ENCODE data around the gene PRICKLE2.

The PRICKLE2 gene

DNA sequence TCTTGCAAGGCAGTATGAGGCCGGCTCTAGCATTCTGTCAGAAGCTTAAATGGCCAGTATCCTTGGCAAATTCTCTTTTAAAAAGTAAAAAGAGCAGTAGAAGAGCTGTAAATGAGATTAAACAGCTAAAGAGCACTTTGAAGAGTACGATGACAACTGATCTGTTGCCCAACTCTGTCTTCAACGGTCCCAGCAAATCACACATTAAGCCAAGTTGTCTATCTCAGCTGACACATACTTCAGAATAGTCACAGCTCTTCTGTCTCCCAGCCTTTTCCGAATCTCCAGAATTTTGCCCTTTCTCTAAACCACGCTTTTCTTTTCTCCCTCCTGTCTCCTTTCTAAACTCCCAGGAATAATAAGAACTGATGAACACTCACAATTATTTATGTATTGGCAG, 51.7 kb downstream of the PRICKLE2 start:
- Histone ChIP-seq H3K9ac (ENCODE audit: low read length) (no peak overlapping the region), H3K27ac (ENCODE audit: low read depth, low read length, poor library complexity, severe bottlenecking) (no peak overlapping the region), H3F3A (ENCODE audit: insufficient read depth, low read length) (no peaks in the 10 kb centered on the region), H3K79me2 (ENCODE audit: insufficient read depth, low read length) (no peaks in the 10 kb centered on the region), H2AFZ (ENCODE audit: low read length) (no peak overlapping the region), H3K27me3 (ENCODE audit: insufficient read depth, low read length) (no peaks in the 10 kb centered on the region), H3K36me3 (ENCODE audit: insufficient read depth, low read length) (no peaks in the 10 kb centered on the region), H4K20me1 (ENCODE audit: insufficient read depth, low read length) (no peaks in the 10 kb centered on the region), H3K9me2 (ENCODE audit: low read depth, low read length) (no peaks in the 10 kb centered on the region), H3K9me3 (ENCODE audit: low read length) (no peaks in the 10 kb centered on the region), H3K4me1 (ENCODE audit: insufficient read depth, low read length, severe bottlenecking) (no peaks in the 10 kb centered on the region), H3K4me3 (ENCODE audit: low read depth, low read length, poor library complexity, severe bottlenecking) (no peak overlapping the region), H3K4me2 (ENCODE audit: low read length) (no peak overlapping the region)
- TF ChIP-seq EZH2 (IDR thresholded peaks at IDR 0.05; ENCODE audit: borderline replicate concordance, low read length), result no peak
- TF ChIP-seq, protein P1, sequence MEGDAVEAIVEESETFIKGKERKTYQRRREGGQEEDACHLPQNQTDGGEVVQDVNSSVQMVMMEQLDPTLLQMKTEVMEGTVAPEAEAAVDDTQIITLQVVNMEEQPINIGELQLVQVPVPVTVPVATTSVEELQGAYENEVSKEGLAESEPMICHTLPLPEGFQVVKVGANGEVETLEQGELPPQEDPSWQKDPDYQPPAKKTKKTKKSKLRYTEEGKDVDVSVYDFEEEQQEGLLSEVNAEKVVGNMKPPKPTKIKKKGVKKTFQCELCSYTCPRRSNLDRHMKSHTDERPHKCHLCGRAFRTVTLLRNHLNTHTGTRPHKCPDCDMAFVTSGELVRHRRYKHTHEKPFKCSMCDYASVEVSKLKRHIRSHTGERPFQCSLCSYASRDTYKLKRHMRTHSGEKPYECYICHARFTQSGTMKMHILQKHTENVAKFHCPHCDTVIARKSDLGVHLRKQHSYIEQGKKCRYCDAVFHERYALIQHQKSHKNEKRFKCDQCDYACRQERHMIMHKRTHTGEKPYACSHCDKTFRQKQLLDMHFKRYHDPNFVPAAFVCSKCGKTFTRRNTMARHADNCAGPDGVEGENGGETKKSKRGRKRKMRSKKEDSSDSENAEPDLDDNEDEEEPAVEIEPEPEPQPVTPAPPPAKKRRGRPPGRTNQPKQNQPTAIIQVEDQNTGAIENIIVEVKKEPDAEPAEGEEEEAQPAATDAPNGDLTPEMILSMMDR (IDR thresholded peaks at IDR 0.05; ENCODE audit: low read length), result no peak

DNA sequence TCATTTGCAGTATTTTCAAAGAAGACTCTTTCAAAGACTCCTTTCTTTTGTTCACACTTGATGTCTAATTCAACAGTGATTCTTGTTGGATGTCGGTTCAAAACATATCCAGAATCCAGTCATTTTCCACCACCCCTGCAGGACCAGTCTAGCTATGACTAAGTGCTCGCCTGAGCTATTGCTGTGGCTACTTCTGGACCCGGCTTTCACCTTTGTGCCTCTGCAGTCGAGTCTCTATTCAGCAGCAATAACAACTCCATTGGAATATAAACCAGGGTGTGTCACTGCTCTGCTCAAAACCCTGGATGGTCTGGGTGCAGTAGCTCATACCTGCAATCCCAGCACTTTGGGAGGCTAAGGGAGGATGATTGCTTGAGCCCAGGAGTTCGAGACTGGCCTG, 55.0 kb downstream of the PRICKLE2 start:
- Histone ChIP-seq H4K20me1 (ENCODE audit: insufficient read depth, low read length) (no peaks in the 10 kb centered on the region), H3K4me3 (ENCODE audit: low read depth, low read length, poor library complexity, severe bottlenecking) (no peak overlapping the region), H3K27me3 (ENCODE audit: insufficient read depth, low read length) (no peaks in the 10 kb centered on the region), H3K9ac (ENCODE audit: low read length) (no peak overlapping the region), H3K36me3 (ENCODE audit: insufficient read depth, low read length) (no peaks in the 10 kb centered on the region), H3K4me2 (ENCODE audit: low read length) (no peak overlapping the region), H3K79me2 (ENCODE audit: insufficient read depth, low read length) (no peaks in the 10 kb centered on the region), H3F3A (ENCODE audit: insufficient read depth, low read length) (no peaks in the 10 kb centered on the region), H3K9me2 (ENCODE audit: low read depth, low read length) (no peaks in the 10 kb centered on the region), H2AFZ (ENCODE audit: low read length) (no peak overlapping the region), H3K27ac (ENCODE audit: low read depth, low read length, poor library complexity, severe bottlenecking) (no peak overlapping the region), H3K4me1 (ENCODE audit: insufficient read depth, low read length, severe bottlenecking) (no peaks in the 10 kb centered on the region), H3K9me3 (ENCODE audit: low read length) (no peaks in the 10 kb centered on the region)
- no peak for TF ChIP-seq EZH2 (IDR thresholded peaks at IDR 0.05; ENCODE audit: borderline replicate concordance, low read length)
- TF ChIP-seq, protein P1 (IDR thresholded peaks at IDR 0.05; ENCODE audit: low read length), result no peak

DNA sequence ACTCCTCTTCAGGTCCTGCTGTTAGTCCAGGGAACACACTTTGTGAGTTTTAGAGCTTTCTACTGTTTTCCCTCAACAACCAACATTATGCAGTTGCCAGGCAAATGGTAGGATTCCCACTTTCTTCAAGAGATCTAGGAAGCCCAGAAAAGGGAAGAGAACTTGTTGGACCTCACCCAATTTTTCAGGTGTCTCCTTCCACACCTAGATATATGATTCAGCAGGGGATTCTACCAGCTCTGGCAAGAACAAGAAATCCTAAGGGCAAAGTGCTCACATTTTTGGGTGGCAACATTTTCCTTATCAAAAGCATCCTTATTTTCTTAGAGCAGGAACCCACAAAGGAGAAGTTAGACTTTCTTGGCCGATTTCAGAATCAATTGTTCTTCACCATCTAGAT, 57.4 kb downstream of the PRICKLE2 start:
- no peak overlapping the region for H2AFZ ChIP-seq (ENCODE audit: low read length)
- no peaks in the 10 kb centered on the region for H3K27me3 ChIP-seq (ENCODE audit: insufficient read depth, low read length)
- no peaks in the 10 kb centered on the region for H3F3A ChIP-seq (ENCODE audit: insufficient read depth, low read length)
- H3K36me3 ChIP-seq (ENCODE audit: insufficient read depth, low read length), result no peaks in the 10 kb centered on the region
- TF ChIP-seq, protein P1 (IDR thresholded peaks at IDR 0.05; ENCODE audit: low read length), result no peak
- no peak for TF ChIP-seq EZH2 (IDR thresholded peaks at IDR 0.05; ENCODE audit: borderline replicate concordance, low read length)
- no peak overlapping the region for H3K9ac ChIP-seq (ENCODE audit: low read length)
- H3K4me3 ChIP-seq (ENCODE audit: low read depth, low read length, poor library complexity, severe bottlenecking), result no peak overlapping the region
- H3K4me2 ChIP-seq (ENCODE audit: low read length), result no peak overlapping the region
- no peak overlapping the region for H3K27ac ChIP-seq (ENCODE audit: low read depth, low read length, poor library complexity, severe bottlenecking)
- H4K20me1 ChIP-seq (ENCODE audit: insufficient read depth, low read length), result no peaks in the 10 kb centered on the region
- H3K79me2 ChIP-seq (ENCODE audit: insufficient read depth, low read length), result no peaks in the 10 kb centered on the region
- no peaks in the 10 kb centered on the region for H3K4me1 ChIP-seq (ENCODE audit: insufficient read depth, low read length, severe bottlenecking)
- H3K9me2 ChIP-seq (ENCODE audit: low read depth, low read length), result no peaks in the 10 kb centered on the region
- H3K9me3 ChIP-seq (ENCODE audit: low read length), result no peaks in the 10 kb centered on the region
